Smooth muscle cell of the umbilical artery (primary cell): ENCODE data around the gene QPCTL. TPM values are rescaled to one million over a fixed set of nuclear protein-coding genes. Genes with fewer than 3 reads are reported as not detected.

ENCODE experiments used
- total RNA-seq: library from RNA; depleted of rRNA; stranded (reverse); fragments of >200 nt; gene quantifications from 2 replicates; pipeline ENCODE4 v1.2.3, GENCODE V29; 2014

Gene QPCTL
- total RNA-seq = 27.3 and 28.2 TPM in 2 replicates

GRCh38 chr19:45692187-45693105 is at the start of gene QPCTL:
TSS of gene QPCTL (plus strand) at chr19:45692666. CDS start at chr19:45692704, 38 bp downstream.

GRCh38 chr19:45667620-45668341 is 24.7 kb upstream of the QPCTL start, which contains the start of gene GIPR:
TSS of gene GIPR (plus strand) at chr19:45668221. CDS start at chr19:45669521, 1,300 bp downstream.

GRCh38 chr19:45691516-45692186 is 815 bp upstream of the QPCTL start, which contains the start of gene SNRPD2:
TSS of gene SNRPD2 (minus strand) at chr19:45691953. CDS start at chr19:45691888, 65 bp downstream.

GRCh38 chr19:45730368-45731288 is 38.2 kb downstream of the QPCTL start, which contains the start of gene FBXO46:
TSS of gene FBXO46 (minus strand) at chr19:45730896. CDS start at chr19:45713495, 17,401 bp downstream.

GRCh38 chr19:45733160-45733810 is 40.8 kb downstream of the QPCTL start, which contains the start of gene MEIOSIN:
TSS of gene MEIOSIN (plus strand) at chr19:45733439. CDS start at chr19:45735377, 1,938 bp downstream.

Other genes with a start within 250 kb of the QPCTL start
- gene FOSB, start 224.7 kb upstream of the QPCTL start, total RNA-seq = 0.59 and 0.88 TPM in 2 replicates
- 2.7 and 3.6 TPM in 2 replicates for gene RTN2, start 195.6 kb upstream of the QPCTL start, total RNA-seq
- gene PPM1N, start 194.2 kb upstream of the QPCTL start, total RNA-seq = 0.46 and 0.59 TPM in 2 replicates
- 49.6 and 82.0 TPM in 2 replicates for gene VASP, start 185.2 kb upstream of the QPCTL start, total RNA-seq
- gene OPA3, start 107.9 kb upstream of the QPCTL start, total RNA-seq = 5.0 and 12.3 TPM in 2 replicates
- gene GPR4, start 90.5 kb upstream of the QPCTL start, total RNA-seq = not detected in 2 replicates
- gene EML2, start 53.3 kb upstream of the QPCTL start, total RNA-seq = 50.2 and 59.6 TPM in 2 replicates
- under 0.01 TPM in 1 of 2 replicates, not detected in the other for gene GIPR, start 24.4 kb upstream of the QPCTL start, total RNA-seq
- 144 and 339 TPM in 2 replicates for gene SNRPD2, start 713 bp upstream of the QPCTL start, total RNA-seq
- gene FBXO46, start 38.2 kb downstream of the QPCTL start, total RNA-seq = 2.7 and 6.2 TPM in 2 replicates
- not detected in 2 replicates for gene MEIOSIN, start 40.8 kb downstream of the QPCTL start, total RNA-seq
- gene SIX5, start 76.6 kb downstream of the QPCTL start, total RNA-seq = 7.6 and 10.1 TPM in 2 replicates
- gene DMPK, start 89.8 kb downstream of the QPCTL start, total RNA-seq = 33.0 and 35.0 TPM in 2 replicates
- gene DMWD, start 100.2 kb downstream of the QPCTL start, total RNA-seq = 34.4 and 50.2 TPM in 2 replicates
- gene RSPH6A, start 122.6 kb downstream of the QPCTL start, total RNA-seq = 0.14 and 0.30 TPM in 2 replicates
- gene SYMPK, start 170.5 kb downstream of the QPCTL start, total RNA-seq = 30.9 and 56.4 TPM in 2 replicates
- not detected in 2 replicates for gene FOXA3, start 171.7 kb downstream of the QPCTL start, total RNA-seq
- 24.1 and 27.7 TPM in 2 replicates for gene IRF2BP1, start 193.5 kb downstream of the QPCTL start, total RNA-seq
- 3.7 and 4.2 TPM in 2 replicates for gene MYPOP, start 209.9 kb downstream of the QPCTL start, total RNA-seq
- gene NANOS2, start 222.1 kb downstream of the QPCTL start, total RNA-seq = not detected in 2 replicates